Measurements from ENCODE around the gene SPSB1.
A peak's percentile ranks its signal among the peaks of the same experiment; 100 is the strongest.

SPSB1 gene

DNA sequence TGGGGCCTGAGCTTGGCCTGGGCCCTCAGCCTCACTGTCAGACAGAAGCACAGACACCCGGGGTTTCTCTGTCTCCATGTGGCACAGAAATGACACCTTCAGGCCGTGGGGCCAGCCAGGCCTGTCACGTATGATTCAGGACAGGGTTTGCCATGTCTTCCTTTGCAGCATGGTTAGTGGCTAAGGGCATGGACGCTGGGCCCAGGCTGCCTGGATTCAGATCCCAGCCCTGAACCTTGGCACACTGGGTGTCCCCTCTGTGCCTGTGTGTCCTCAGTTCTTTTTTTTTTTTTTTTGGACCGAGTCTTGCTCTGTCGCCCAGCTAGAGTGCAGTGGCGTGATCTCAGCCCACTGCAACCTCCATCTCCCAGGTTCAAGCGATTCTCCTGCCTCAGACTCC lies 73.6 kb downstream of the SPSB1 start:
- Mint-ChIP-seq H3K27me3 (peaks cover 33% of the 10 kb centered on the region), H3K4me3 (no peak overlapping the region), H3K4me1 (peaks cover 15% of the 10 kb centered on the region), H3K27ac (peak overlapping the region in 1 of 2 donors; percentile 34), H3K9me3 (no peaks in the 10 kb centered on the region)
- no peak for DNase-seq
- no peak for ATAC-seq

DNA sequence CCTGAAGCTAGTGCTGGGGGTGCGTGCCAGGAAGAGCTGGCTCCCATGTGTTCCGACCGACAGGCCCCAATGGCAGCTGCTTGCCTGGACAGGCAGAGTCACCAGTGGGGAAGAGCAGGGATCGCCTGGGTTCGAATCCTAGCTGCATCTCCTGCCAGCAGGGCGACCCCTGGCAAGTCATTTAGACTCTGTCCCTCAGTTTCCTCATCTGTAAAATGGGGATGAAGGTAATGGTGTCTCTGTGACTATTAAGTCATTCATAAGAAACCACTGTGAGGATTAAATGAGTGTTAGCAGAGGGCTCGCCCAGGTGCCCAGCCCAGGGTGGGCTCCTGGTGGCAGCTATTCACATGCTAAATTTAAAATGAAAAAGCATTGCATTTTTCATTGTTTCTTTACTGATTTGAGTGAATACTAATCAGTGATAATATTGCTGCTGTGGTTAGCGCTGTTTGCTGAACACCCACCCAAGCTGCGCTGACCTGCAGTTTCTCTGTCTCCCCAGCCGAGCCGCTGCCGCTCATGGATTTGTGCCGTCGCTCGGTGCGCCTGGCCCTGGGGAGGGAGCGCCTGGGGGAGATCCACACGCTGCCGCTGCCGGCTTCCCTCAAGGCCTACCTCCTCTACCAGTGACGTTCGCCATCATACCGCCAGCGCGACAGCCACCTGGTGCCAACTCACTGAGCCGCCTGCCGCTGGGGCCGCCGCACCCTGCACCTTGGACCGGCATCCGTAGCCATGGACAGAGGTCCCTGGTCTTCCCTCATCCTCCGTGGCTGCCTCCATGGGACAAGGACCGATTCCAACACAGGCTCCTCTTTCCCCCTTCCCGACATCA lies 74.5 kb downstream of the SPSB1 start:
- Mint-ChIP-seq H3K4me3 (no peak overlapping the region), H3K27ac (no peak overlapping the region), H3K4me1 (peaks cover 15% of the 10 kb centered on the region), H3K27me3 (peaks cover 33% of the 10 kb centered on the region), H3K9me3 (no peaks in the 10 kb centered on the region)
- ATAC-seq (no peak), DNase-seq (no peak)

DNA sequence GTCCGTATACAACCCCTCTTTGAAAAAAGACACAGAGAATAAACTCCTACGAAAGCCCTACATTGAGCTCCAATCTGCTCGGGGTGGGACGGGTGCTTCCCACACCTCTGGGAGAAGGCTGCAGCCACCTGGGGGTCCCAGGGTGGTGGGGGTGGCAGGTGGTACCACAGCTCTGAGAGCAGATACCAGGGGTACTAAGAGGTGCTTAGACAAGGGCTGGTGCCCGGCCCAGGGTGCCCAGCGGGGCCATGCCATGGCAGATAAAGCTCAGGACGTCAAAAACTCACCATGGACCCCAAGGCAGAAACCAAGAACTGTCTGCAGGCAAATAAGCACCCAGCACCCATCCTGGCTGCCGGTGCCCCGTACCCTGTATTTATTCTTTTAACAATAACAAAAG lies 75.1 kb downstream of the SPSB1 start:
- peaks cover 33% of the 10 kb centered on the region for H3K27me3 Mint-ChIP-seq
- DNase-seq (no peak), ATAC-seq (no peak)
- H3K27ac Mint-ChIP-seq: peak overlapping the region in 1 of 2 donors; percentile 65
- H3K9me3 Mint-ChIP-seq: no peaks in the 10 kb centered on the region
- peaks cover 15% of the 10 kb centered on the region for H3K4me1 Mint-ChIP-seq
- H3K4me3 Mint-ChIP-seq: no peak overlapping the region

GRCh38 chr1:9368356-9368755 lies 75.7 kb downstream of the SPSB1 start:
- Mint-ChIP-seq H3K27ac (peak overlapping the region in 1 of 2 donors; percentile 65), H3K9me3 (no peaks in the 10 kb centered on the region), H3K4me3 (no peak overlapping the region), H3K27me3 (peaks cover 33% of the 10 kb centered on the region), H3K4me1 (peaks cover 15% of the 10 kb centered on the region)
- no peak for DNase-seq
- no peak for ATAC-seq

GRCh38 chr1:9369964-9370788 lies 77.5 kb downstream of the SPSB1 start:
- DNase-seq (no peak), ATAC-seq (no peak)
- Mint-ChIP-seq H3K9me3 (no peaks in the 10 kb centered on the region), H3K27ac (no peak overlapping the region), H3K27me3 (peaks cover 33% of the 10 kb centered on the region), H3K4me3 (no peak overlapping the region), H3K4me1 (peaks cover 15% of the 10 kb centered on the region)

DNA sequence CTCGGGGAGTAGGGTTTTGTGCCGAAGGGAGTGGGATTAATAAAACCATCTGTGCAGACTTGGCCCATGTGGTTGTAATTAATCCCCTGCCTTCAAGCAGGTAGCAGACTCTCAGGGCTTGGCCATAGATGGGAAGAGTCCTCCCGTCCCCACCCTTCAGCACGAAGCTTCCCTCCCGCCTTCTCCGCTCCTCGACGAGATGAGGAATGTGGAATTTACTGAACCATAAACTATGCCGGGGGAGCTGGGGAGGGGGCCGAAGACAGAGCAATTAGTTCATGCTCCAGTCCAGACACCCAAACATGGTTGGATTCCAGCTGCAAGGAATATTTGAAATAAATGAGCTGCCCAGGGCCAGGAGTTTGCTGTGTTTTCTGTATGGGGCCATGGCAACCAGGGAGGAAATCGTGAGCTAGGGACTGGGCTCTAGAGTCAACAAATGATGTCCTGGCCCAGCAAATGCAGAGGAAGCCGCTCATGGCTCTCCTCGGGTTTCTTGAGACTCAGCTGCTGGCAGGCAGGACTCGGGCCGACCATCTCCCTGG lies 78.8 kb downstream of the SPSB1 start:
- no peak overlapping the region for H3K27ac Mint-ChIP-seq
- peaks cover 33% of the 10 kb centered on the region for H3K27me3 Mint-ChIP-seq
- DNase-seq (no peak), ATAC-seq (no peak)
- H3K4me3 Mint-ChIP-seq: no peak overlapping the region
- H3K4me1 Mint-ChIP-seq: peaks cover 15% of the 10 kb centered on the region
- no peaks in the 10 kb centered on the region for H3K9me3 Mint-ChIP-seq

DNA sequence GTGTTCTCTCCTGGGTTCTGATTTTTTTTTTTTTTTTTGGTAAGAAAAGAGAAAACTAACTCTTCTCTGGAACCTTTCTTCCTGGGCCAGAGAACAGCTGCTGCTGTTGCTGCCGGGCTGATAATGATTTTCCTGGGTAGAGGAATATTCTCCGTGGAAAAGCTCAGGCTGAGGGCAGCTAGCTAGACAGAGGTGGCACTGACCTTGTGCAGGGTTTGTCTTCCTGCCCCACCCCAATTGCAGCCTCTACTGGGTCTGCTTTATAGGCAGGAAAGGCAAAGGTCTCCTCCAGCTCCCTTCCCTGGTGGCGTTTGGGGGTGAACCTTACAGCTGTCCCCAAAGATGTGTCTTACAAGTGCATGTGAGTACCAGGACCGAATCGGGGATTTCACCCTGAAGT lies 79.3 kb downstream of the SPSB1 start:
- Mint-ChIP-seq H3K9me3 (no peaks in the 10 kb centered on the region), H3K4me1 (peaks cover 15% of the 10 kb centered on the region), H3K27ac (no peak overlapping the region), H3K4me3 (no peak overlapping the region), H3K27me3 (peaks cover 32% of the 10 kb centered on the region)
- ATAC-seq: no peak
- DNase-seq: no peak

DNA sequence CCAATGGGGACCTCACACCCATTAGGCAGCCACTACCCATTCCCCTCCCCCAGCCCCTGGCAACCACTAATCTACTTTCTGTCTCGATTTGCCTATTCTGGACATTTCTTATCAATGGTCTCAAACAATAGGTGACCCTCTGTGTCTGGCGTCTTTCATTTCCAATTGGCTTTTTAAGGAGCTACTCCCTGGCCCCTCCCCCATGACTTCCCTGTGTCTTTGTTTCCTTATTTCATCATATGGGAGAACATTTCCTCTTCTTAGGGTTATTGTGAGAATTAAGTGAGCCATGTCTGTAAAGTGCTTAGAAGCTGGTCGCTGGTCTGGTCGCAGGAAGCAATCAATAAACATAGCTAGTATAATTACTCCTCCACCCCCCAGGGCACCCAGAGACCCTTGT lies 80.9 kb downstream of the SPSB1 start:
- DNase-seq (no peak), ATAC-seq (no peak)
- Mint-ChIP-seq H3K9me3 (no peaks in the 10 kb centered on the region), H3K4me1 (peaks cover 1% of the 10 kb centered on the region), H3K4me3 (no peak overlapping the region), H3K27ac (no peak overlapping the region), H3K27me3 (peaks cover 16% of the 10 kb centered on the region)

DNA sequence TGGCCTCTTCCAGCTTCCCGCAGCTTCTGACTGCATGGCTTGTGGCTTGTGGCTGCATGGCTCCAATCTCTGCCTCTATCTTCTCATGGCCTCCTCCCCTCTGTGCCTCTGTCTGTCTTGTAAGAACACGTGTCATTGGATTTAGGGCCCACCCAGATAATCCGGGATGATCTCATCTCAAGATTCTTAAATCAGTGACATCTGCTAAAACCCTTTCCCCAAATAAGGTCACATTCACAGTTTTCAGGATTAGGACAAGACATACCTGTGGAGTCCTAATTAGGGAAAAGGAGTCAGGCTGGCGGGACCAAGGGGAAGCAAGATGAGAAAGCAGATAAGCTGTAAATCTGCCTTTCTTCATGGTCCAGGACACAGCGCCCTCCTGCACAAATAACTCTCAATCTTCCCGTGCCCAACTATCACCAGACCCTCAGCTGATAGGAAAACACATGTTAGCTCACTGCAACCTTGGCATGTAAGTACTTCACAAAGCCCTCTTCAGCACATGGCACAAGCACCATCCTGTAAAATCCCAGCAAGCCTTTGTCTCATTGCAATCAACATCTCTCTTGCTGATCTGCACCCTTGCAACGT lies 82.2 kb downstream of the SPSB1 start:
- Mint-ChIP-seq H3K27me3 (peaks cover 8% of the 10 kb centered on the region), H3K4me1 (no peaks in the 10 kb centered on the region), H3K4me3 (no peak overlapping the region), H3K27ac (no peak overlapping the region), H3K9me3 (no peaks in the 10 kb centered on the region)
- DNase-seq (no peak), ATAC-seq (no peak)

GRCh38 chr1:9375912-9376311 lies 83.2 kb downstream of the SPSB1 start:
- ATAC-seq (no peak), DNase-seq (no peak)
- H3K27ac Mint-ChIP-seq: no peak overlapping the region
- no peaks in the 10 kb centered on the region for H3K9me3 Mint-ChIP-seq
- no peak overlapping the region for H3K4me3 Mint-ChIP-seq
- H3K4me1 Mint-ChIP-seq: no peaks in the 10 kb centered on the region
- H3K27me3 Mint-ChIP-seq: no peaks in the 10 kb centered on the region

DNA sequence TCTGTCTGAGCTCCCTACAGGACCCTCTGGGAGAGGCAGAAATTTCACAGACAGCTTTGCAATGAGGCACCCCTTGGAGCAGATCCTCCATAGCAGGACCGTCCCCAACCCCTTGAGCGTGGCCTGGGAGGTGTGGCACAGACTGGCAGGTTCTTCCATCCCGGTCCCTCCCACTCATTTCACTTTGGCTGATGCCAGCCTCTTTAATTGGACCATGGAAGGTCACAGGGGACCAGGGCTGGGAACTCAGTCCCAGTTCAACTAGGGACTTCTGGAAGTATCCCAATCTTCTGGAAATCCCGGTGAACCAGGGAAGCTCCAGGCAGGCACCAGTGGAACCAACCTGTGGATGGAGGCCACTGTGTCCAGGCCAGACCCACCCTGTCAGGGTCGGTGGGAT lies 83.7 kb downstream of the SPSB1 start:
- Mint-ChIP-seq H3K27me3 (no peaks in the 10 kb centered on the region), H3K4me1 (no peaks in the 10 kb centered on the region), H3K9me3 (no peaks in the 10 kb centered on the region), H3K27ac (no peak overlapping the region), H3K4me3 (no peak overlapping the region)
- ATAC-seq (no peak), DNase-seq (no peak)

GRCh38 chr1:9376886-9377333 lies 84.2 kb downstream of the SPSB1 start:
- Mint-ChIP-seq H3K9me3 (no peaks in the 10 kb centered on the region), H3K4me3 (no peak overlapping the region), H3K27me3 (no peaks in the 10 kb centered on the region), H3K27ac (no peak overlapping the region), H3K4me1 (no peaks in the 10 kb centered on the region)
- DNase-seq (no peak), ATAC-seq (no peak)

- no peak overlapping the region for H3K27ac Mint-ChIP-seq
Observed at GRCh38 chr1:9378801-9379200, 86.1 kb downstream of the SPSB1 start.

GRCh38 chr1:9380711-9381110 lies 88.0 kb downstream of the SPSB1 start:
- Mint-ChIP-seq H3K27me3 (no peaks in the 10 kb centered on the region), H3K4me1 (no peaks in the 10 kb centered on the region), H3K9me3 (no peaks in the 10 kb centered on the region), H3K4me3 (no peak overlapping the region), H3K27ac (no peak overlapping the region)
- DNase-seq: no peak
- ATAC-seq: no peak

More at GRCh38 chr1:9378801-9379200, 86.1 kb downstream of the SPSB1 start:
- H3K4me3 Mint-ChIP-seq: no peak overlapping the region
- DNase-seq (no peak), ATAC-seq (no peak)
- H3K9me3 Mint-ChIP-seq: no peaks in the 10 kb centered on the region
- no peaks in the 10 kb centered on the region for H3K4me1 Mint-ChIP-seq
- no peaks in the 10 kb centered on the region for H3K27me3 Mint-ChIP-seq

GRCh38 chr1:9382643-9383491 lies 90.2 kb downstream of the SPSB1 start:
- H3K4me3 Mint-ChIP-seq: no peak overlapping the region
- H3K9me3 Mint-ChIP-seq: no peaks in the 10 kb centered on the region
- no peaks in the 10 kb centered on the region for H3K27me3 Mint-ChIP-seq
- no peak overlapping the region for H3K27ac Mint-ChIP-seq
- no peak for DNase-seq
- ATAC-seq: no peak
- H3K4me1 Mint-ChIP-seq: no peaks in the 10 kb centered on the region

Data from stimulated activated naive CD8-positive, alpha-beta T cell treated with anti-CD3 and anti-CD28 coated beads, Interleukin-15, amount 100 ng/mL, for 72 hours (primary cell).